HG03521 (cell line): ENCODE measurements around the gene NRP1.

Experiments
- ATAC-seq: cut with Tn5 transposase; IDR thresholded peaks from one replicate; pipeline ENCODE4 v1.9.1; 2021; ENCODE audit warnings: mild to moderate bottlenecking, moderate library complexity; ENCODE audit not compliant: unreplicated experiment

The NRP1 gene

GRCh38 chr10:33192190-33192589, 142.3 kb downstream of the NRP1 start:
- ATAC-seq = no peak

GRCh38 chr10:33190406-33190805, 144.1 kb downstream of the NRP1 start:
- no peak for ATAC-seq

- no peak for ATAC-seq
Measured at GRCh38 chr10:33189808-33190207, 144.7 kb downstream of the NRP1 start.

GRCh38 chr10:33189363-33189762, 145.1 kb downstream of the NRP1 start:
- no peak for ATAC-seq

GRCh38 chr10:33187427-33187999, 147.0 kb downstream of the NRP1 start:
- ATAC-seq = no peak

GRCh38 chr10:33186150-33186549, 148.3 kb downstream of the NRP1 start:
- ATAC-seq = no peak

- ATAC-seq = no peak
Measured at GRCh38 chr10:33183655-33184054, 150.8 kb downstream of the NRP1 start.

- ATAC-seq = no peak
Measured at GRCh38 chr10:33180921-33181320, 153.5 kb downstream of the NRP1 start.

GRCh38 chr10:33180390-33180789, 154.1 kb downstream of the NRP1 start:
- ATAC-seq = no peak

GRCh38 chr10:33179067-33179466, 155.4 kb downstream of the NRP1 start:
- ATAC-seq = no peak

- no peak for ATAC-seq
Measured at GRCh38 chr10:33178026-33178755, 156.3 kb downstream of the NRP1 start.

- no peak for ATAC-seq
Measured at GRCh38 chr10:33176688-33177087, 157.8 kb downstream of the NRP1 start.

- no peak for ATAC-seq
Measured at GRCh38 chr10:33174674-33175434, 159.6 kb downstream of the NRP1 start.

- ATAC-seq = no peak
Measured at GRCh38 chr10:33165911-33166310, 168.6 kb downstream of the NRP1 start.

- ATAC-seq = no peak
Measured at GRCh38 chr10:33164060-33164709, 170.3 kb downstream of the NRP1 start.

- ATAC-seq = no peak
Measured at GRCh38 chr10:33162248-33162575, 172.3 kb downstream of the NRP1 start.

- no peak for ATAC-seq
Measured at GRCh38 chr10:33161550-33162247, 172.8 kb downstream of the NRP1 start.

- no peak for ATAC-seq
Measured at GRCh38 chr10:33160151-33160550, 174.3 kb downstream of the NRP1 start.

GRCh38 chr10:33157103-33157502, 177.4 kb downstream of the NRP1 start:
- ATAC-seq = no peak

- ATAC-seq = peak; percentile 61
Measured at GRCh38 chr10:33155720-33156638, 178.5 kb downstream of the NRP1 start.
